GM21619 (cell line): ENCODE data around the gene STX8.

Source experiments
- ATAC-seq: cut with Tn5 transposase; IDR thresholded peaks from one replicate; pipeline ENCODE4 v1.9.1; 2021; ENCODE audit not compliant: unreplicated experiment

The STX8 gene

GRCh38 chr17:9446528-9446927, 129.1 kb downstream of the STX8 start:
- ATAC-seq: no peak

- ATAC-seq: no peak
Measured at GRCh38 chr17:9445424-9445823, 130.2 kb downstream of the STX8 start.

GRCh38 chr17:9444687-9445086, 130.9 kb downstream of the STX8 start:
- no peak for ATAC-seq

GRCh38 chr17:9443811-9444210, 131.8 kb downstream of the STX8 start:
- ATAC-seq: no peak

- ATAC-seq: no peak
Measured at GRCh38 chr17:9439851-9440250, 135.8 kb downstream of the STX8 start.

GRCh38 chr17:9436630-9437029, 139.0 kb downstream of the STX8 start:
- no peak for ATAC-seq

- no peak for ATAC-seq
Measured at GRCh38 chr17:9435165-9435564, 140.5 kb downstream of the STX8 start.

- ATAC-seq: no peak
Measured at GRCh38 chr17:9434642-9435057, 141.0 kb downstream of the STX8 start.

GRCh38 chr17:9432934-9433421, 142.6 kb downstream of the STX8 start:
- ATAC-seq: no peak

- peak; percentile 67 for ATAC-seq
Measured at GRCh38 chr17:9432134-9432885, 143.3 kb downstream of the STX8 start.

- no peak for ATAC-seq
Measured at GRCh38 chr17:9431620-9432019, 144.0 kb downstream of the STX8 start.

- no peak for ATAC-seq
Measured at GRCh38 chr17:9427465-9428315, 147.9 kb downstream of the STX8 start.

GRCh38 chr17:9424071-9424640, 151.5 kb downstream of the STX8 start:
- ATAC-seq: no peak

GRCh38 chr17:9421525-9421924, 154.1 kb downstream of the STX8 start:
- ATAC-seq: no peak

GRCh38 chr17:9419932-9420453, 155.6 kb downstream of the STX8 start:
- no peak for ATAC-seq

- ATAC-seq: peak; percentile 97
Measured at GRCh38 chr17:9414471-9414870, 161.1 kb downstream of the STX8 start.

- no peak for ATAC-seq
Measured at GRCh38 chr17:9410737-9411136, 164.9 kb downstream of the STX8 start.

- no peak for ATAC-seq
Measured at GRCh38 chr17:9410301-9410700, 165.3 kb downstream of the STX8 start.

GRCh38 chr17:9409878-9410277, 165.7 kb downstream of the STX8 start:
- no peak for ATAC-seq

GRCh38 chr17:9408868-9409829, 166.5 kb downstream of the STX8 start:
- ATAC-seq: no peak
